Neural progenitor cell (in vitro differentiated cells): ENCODE data around the gene YARS1. TPM values are rescaled to one million over a fixed set of nuclear protein-coding genes. Genes with fewer than 3 reads are reported as not detected.
"Not testable (repeated sequence)": the region's sequence is repeated elsewhere in the genome, so short reads cannot be mapped to it uniquely, and the experiment has no call there.

ENCODE experiments used
- DNase-seq: peaks from one replicate; pipeline ENCODE4 v3.0.0-alpha.2; 2016; ENCODE audit warnings: low spot score
- H2AFZ ChIP-seq: fragments of 200-600 bp; sonication (generic); replicated peaks from 2 replicates; pipeline ENCODE4 v1.6.1; 2016; ENCODE audit warnings: antibody characterized with exemption
- H3F3A ChIP-seq: fragments of 200-600 bp; sonication (generic); 2 replicates; pipeline ENCODE4 v1.6.1; 2016; ENCODE audit warnings: antibody characterized with exemption, low read depth
- H3K27ac ChIP-seq: fragments of 200-600 bp; sonication (generic); 2 replicates; pipeline ENCODE4 v1.5.1; 2016; ENCODE audit warnings: mild to moderate bottlenecking
- H3K27me3 ChIP-seq: fragments of 200-600 bp; sonication (generic); 2 replicates; pipeline ENCODE4 v1.6.1; 2016; ENCODE audit warnings: mild to moderate bottlenecking, moderate library complexity
- H3K36me3 ChIP-seq: fragments of 200-600 bp; sonication (generic); 2 replicates; pipeline ENCODE4 v1.5.1; 2016
- H3K4me1 ChIP-seq: fragments of 200-600 bp; sonication (generic); 2 replicates; pipeline ENCODE4 v1.6.1; 2016; ENCODE audit warnings: mixed run types
- H3K4me2 ChIP-seq: fragments of 200-600 bp; sonication (generic); 2 replicates; pipeline ENCODE4 v1.6.1; 2016
- H3K4me3 ChIP-seq: fragments of 200-600 bp; sonication (generic); 2 replicates; pipeline ENCODE4 v1.5.1; 2016
- H3K79me2 ChIP-seq: fragments of 200-600 bp; sonication (generic); 2 replicates; pipeline ENCODE4 v1.6.1; 2016; ENCODE audit warnings: low read depth
- H3K9ac ChIP-seq: fragments of 200-600 bp; sonication (generic); 2 replicates; pipeline ENCODE4 v1.6.1; 2016
- H3K9me3 ChIP-seq: fragments of 200-600 bp; sonication (generic); 2 replicates; pipeline ENCODE4 v1.5.1; 2016; ENCODE audit warnings: low read depth
- H4K20me1 ChIP-seq: fragments of 200-600 bp; sonication (generic); 2 replicates; pipeline ENCODE4 v1.6.1; 2016; ENCODE audit warnings: low read depth
- H3K27ac Mint-ChIP-seq: 3 replicates; pipeline ENCODE4 v1.8.0; 2021; ENCODE audit warnings: mixed read lengths
- H3K27me3 Mint-ChIP-seq: 2 replicates; pipeline ENCODE4 v1.8.0; 2022; ENCODE audit warnings: low read depth, mild to moderate bottlenecking, inconsistent platforms, moderate library complexity, mixed read lengths; ENCODE audit not compliant: insufficient read depth
- H3K36me3 Mint-ChIP-seq: 3 replicates; pipeline ENCODE4 v1.8.0; 2021; ENCODE audit warnings: mixed read lengths
- H3K4me1 Mint-ChIP-seq: 3 replicates; pipeline ENCODE4 v1.8.0; 2021; ENCODE audit warnings: mixed read lengths
- H3K4me3 Mint-ChIP-seq: 3 replicates; pipeline ENCODE4 v1.8.0; 2021; ENCODE audit warnings: mild to moderate bottlenecking, moderate library complexity, mixed read lengths
- H3K9me3 Mint-ChIP-seq: 3 replicates; pipeline ENCODE4 v1.8.0; 2020; ENCODE audit warnings: mixed read lengths
- CTCF ChIP-seq: fragments of 200-600 bp; sonication (generic); IDR thresholded peaks from 2 replicates; pipeline ENCODE4 v1.5.1; 2017; ENCODE audit warnings: antibody characterized with exemption, mild to moderate bottlenecking
- EZH2 ChIP-seq: fragments of 200-600 bp; sonication (generic); IDR thresholded peaks from 2 replicates; pipeline ENCODE4 v1.6.1; 2017; ENCODE audit warnings: antibody characterized with exemption, mild to moderate bottlenecking, moderate library complexity
- EZH2phosphoT487 ChIP-seq: fragments of 200-600 bp; sonication (generic); IDR thresholded peaks from 2 replicates; pipeline ENCODE4 v1.6.1; 2017; ENCODE audit warnings: antibody characterized with exemption
- total RNA-seq: library from RNA; depleted of rRNA; stranded (reverse); fragments of >200 nt; gene quantifications from 2 replicates; pipeline ENCODE4 v1.2.3, GENCODE V29; 2015; ENCODE audit warnings: low replicate concordance

The YARS1 gene
- total RNA-seq, 1 donor from 2014 or later: 38.2 TPM

DNA sequence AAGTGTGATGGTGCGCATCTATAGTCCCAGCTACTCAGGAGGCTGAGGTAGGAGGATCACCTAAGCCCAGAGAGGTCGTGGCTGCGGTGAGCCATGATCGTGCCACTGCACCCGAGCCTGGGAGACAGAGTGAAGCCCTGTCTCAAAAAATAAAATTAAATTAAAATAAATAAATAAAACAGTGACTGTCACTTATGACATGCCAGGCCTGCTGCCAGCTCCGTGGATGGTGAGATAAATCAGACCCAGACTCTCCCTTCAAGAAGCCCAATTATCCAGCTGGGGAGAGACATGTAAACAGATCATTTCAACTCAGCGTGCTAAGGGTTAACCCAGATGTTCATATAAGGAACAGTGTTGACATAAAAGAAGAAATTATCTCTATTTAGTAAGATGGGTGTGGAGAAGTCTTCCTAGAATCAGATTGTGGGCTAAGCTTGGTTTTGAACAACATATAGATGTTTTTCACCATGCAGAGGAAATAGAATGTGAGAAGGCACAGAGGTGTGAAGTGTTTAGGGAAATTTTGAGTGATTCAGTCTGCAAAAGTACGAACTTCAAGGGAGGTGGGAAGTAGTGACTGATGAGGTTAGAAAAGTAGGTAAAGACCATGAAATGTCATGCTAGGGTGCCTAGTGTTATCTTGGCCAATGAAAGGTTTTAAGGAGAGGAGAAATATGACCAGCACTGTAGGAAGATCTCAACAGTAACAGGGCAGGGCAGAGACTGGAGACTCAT, 18.3 kb downstream of the YARS1 start:
- Mint-ChIP-seq H3K27me3 (no peaks in the 10 kb centered on the region), H3K4me1 (no peaks in the 10 kb centered on the region), H3K27ac (no peak overlapping the region), H3K36me3 (peaks cover 39% of the 10 kb centered on the region), H3K4me3 (no peak overlapping the region), H3K9me3 (no peaks in the 10 kb centered on the region)
- Histone ChIP-seq H3K9me3 (no peaks in the 10 kb centered on the region), H3F3A (peaks cover 4% of the 10 kb centered on the region), H3K4me1 (no peaks in the 10 kb centered on the region), H4K20me1 (no peaks in the 10 kb centered on the region), H3K36me3 (no peaks in the 10 kb centered on the region), H3K79me2 (no peaks in the 10 kb centered on the region), H3K9ac (no peak overlapping the region), H2AFZ (no peak overlapping the region), H3K4me3 (no peak overlapping the region), H3K27me3 (no peaks in the 10 kb centered on the region), H3K4me2 (no peak overlapping the region), H3K27ac (no peak overlapping the region)
- no peak for DNase-seq
- TF ChIP-seq CTCF (no peak), EZH2phosphoT487 (no peak)

DNA sequence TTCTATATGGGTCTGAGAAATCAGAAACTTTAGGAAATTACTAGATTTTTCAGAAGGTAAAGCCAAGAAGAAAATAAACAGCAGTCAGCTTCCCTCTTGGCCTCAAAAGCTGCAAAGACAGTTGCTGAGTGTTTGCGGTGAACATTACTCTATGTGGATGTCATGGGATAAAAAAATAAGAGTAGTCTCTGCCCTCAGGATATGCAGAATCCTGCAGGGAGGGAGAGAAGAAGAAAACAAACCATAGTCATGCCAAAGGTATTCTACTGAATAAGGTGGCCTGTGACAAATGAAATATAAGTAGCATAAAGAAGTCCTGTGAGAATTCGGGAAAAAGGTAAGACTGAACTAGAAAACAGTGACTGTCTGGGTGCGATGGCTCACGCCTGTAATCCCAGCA, 19.0 kb downstream of the YARS1 start:
- no peak overlapping the region for H3K27ac Mint-ChIP-seq
- H3K4me3 ChIP-seq: no peak overlapping the region
- no peaks in the 10 kb centered on the region for H4K20me1 ChIP-seq
- no peaks in the 10 kb centered on the region for H3K36me3 ChIP-seq
- H3K36me3 Mint-ChIP-seq: peaks cover 39% of the 10 kb centered on the region
- no peak overlapping the region for H3K4me3 Mint-ChIP-seq
- DNase-seq: no peak
- peaks cover 4% of the 10 kb centered on the region for H3F3A ChIP-seq
- TF ChIP-seq EZH2phosphoT487 (no peak), EZH2 (no peak), CTCF (no peak)
- no peaks in the 10 kb centered on the region for H3K4me1 ChIP-seq
- H3K27me3 Mint-ChIP-seq: no peaks in the 10 kb centered on the region
- no peak overlapping the region for H3K27ac ChIP-seq
- H3K9me3 Mint-ChIP-seq: no peaks in the 10 kb centered on the region
- H3K9ac ChIP-seq: no peak overlapping the region
- H3K27me3 ChIP-seq: no peaks in the 10 kb centered on the region
- H3K79me2 ChIP-seq: no peaks in the 10 kb centered on the region
- H3K4me1 Mint-ChIP-seq: no peaks in the 10 kb centered on the region
- H2AFZ ChIP-seq: no peak overlapping the region
- H3K4me2 ChIP-seq: no peak overlapping the region
- no peaks in the 10 kb centered on the region for H3K9me3 ChIP-seq

- H2AFZ ChIP-seq: no peak overlapping the region
- no peak overlapping the region for H3K27ac Mint-ChIP-seq
- TF ChIP-seq EZH2phosphoT487: no peak
- no peak for TF ChIP-seq EZH2
- TF ChIP-seq CTCF: no peak
- no peaks in the 10 kb centered on the region for H3K36me3 ChIP-seq
- no peak for DNase-seq
- H3K9me3 ChIP-seq: no peaks in the 10 kb centered on the region
- no peaks in the 10 kb centered on the region for H4K20me1 ChIP-seq
- H3K4me1 Mint-ChIP-seq: no peaks in the 10 kb centered on the region
- H3K9ac ChIP-seq: no peak overlapping the region
- no peaks in the 10 kb centered on the region for H3K9me3 Mint-ChIP-seq
- peaks cover 4% of the 10 kb centered on the region for H3F3A ChIP-seq
- H3K36me3 Mint-ChIP-seq: peaks cover 39% of the 10 kb centered on the region
- H3K4me3 Mint-ChIP-seq: no peak overlapping the region
- no peaks in the 10 kb centered on the region for H3K27me3 ChIP-seq
- H3K27me3 Mint-ChIP-seq: no peaks in the 10 kb centered on the region
- H3K4me1 ChIP-seq: no peaks in the 10 kb centered on the region
- no peak overlapping the region for H3K4me3 ChIP-seq
- H3K27ac ChIP-seq: no peak overlapping the region
- H3K79me2 ChIP-seq: no peaks in the 10 kb centered on the region
- H3K4me2 ChIP-seq: no peak overlapping the region
Measured at GRCh38 chr1:32797456-32797855, 19.7 kb downstream of the YARS1 start.

DNA sequence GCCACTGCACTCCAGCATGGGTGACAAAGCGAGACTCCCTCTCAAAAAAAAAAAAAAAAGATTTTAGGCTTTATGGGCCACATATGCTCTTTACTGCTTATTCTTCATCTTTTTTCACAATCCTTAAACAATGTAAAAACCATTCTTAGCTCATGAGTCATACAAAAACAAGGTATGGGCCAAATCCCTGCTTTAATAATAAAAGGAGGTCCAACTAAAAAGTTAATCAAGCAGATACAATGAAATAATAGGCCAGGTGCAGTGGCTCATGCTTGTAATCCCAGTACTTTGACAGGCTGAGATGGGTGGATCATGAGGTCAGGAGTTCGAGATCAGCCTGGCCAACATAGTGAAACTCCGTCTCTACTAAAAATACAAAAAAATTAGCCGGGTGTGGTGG, 21.4 kb downstream of the YARS1 start:
- H3K9ac ChIP-seq, H3K4me1 Mint-ChIP-seq, H4K20me1 ChIP-seq, H3K9me3 ChIP-seq, H3K36me3 ChIP-seq, H3F3A ChIP-seq, H3K4me2 ChIP-seq, H3K4me3 ChIP-seq, H3K27me3 ChIP-seq, DNase-seq, H2AFZ ChIP-seq, H3K4me1 ChIP-seq, H3K79me2 ChIP-seq, H3K27me3 Mint-ChIP-seq, H3K9me3 Mint-ChIP-seq, H3K4me3 Mint-ChIP-seq, H3K27ac Mint-ChIP-seq, H3K27ac ChIP-seq: not testable (repeated sequence)
- peaks cover 38% of the 10 kb centered on the region for H3K36me3 Mint-ChIP-seq
